Stomach (tissue), 4 donors: ENCODE results near the gene NTN1.

Experiments used
- CTCF ChIP-seq, 7 experiments: fragments of 450-650 bp in 4 of 7; fragments of 200-600 bp in 3 of 7; sonication (generic) in 3 of 7; IDR thresholded peaks; one replicate each; pipeline ENCODE4 v1.5.1; 2016 to 2019; ENCODE audit warnings: antibody characterized with exemption in 7 of 7, control low read depth in 2 of 7, mild to moderate bottlenecking in 1 of 7
- EP300 ChIP-seq: sonication (generic); formaldehyde crosslinking; IDR thresholded peaks from one replicate; pipeline ENCODE4 v1.6.1; 2017; ENCODE audit warnings: antibody characterized with exemption
- POLR2A ChIP-seq, 4 donors: fragments of 450-650 bp; IDR thresholded peaks; one replicate each; pipeline ENCODE4 v1.6.1; 2016; ENCODE audit warnings: antibody characterized with exemption in 4 of 4, control low read depth in 2 of 4, mild to moderate bottlenecking in 1 of 4, moderate library complexity in 1 of 4

GRCh38 chr17:9287306-9287705 is 266.0 kb downstream of the NTN1 start:
- TF ChIP-seq CTCF (IDR thresholded peaks at IDR 0.05) (no peak), POLR2A (IDR thresholded peaks at IDR 0.05) (no peak), EP300 (no peak)
